K562 (cell line): ENCODE measurements around the gene RTF1. TPM values are rescaled to one million over a fixed set of nuclear protein-coding genes. Genes with fewer than 3 reads are reported as not detected.

ENCODE experiments used
- DMBX1 ChIP-seq: fragments of 250-450 bp; sonication (Bioruptor Pico); IDR thresholded peaks from 2 replicates; pipeline ENCODE4 v1.8.0; 2022; ENCODE audit warnings: inconsistent platforms, mild to moderate bottlenecking, moderate library complexity, borderline replicate concordance
- E2F1 ChIP-seq: sonication (generic); formaldehyde crosslinking; IDR thresholded peaks from 2 replicates; pipeline ENCODE4 v1.8.1; 2023; ENCODE audit warnings: mild to moderate bottlenecking, missing genetic modification reagents, moderate library complexity
- EHMT2 ChIP-seq: fragments of 450-650 bp; IDR thresholded peaks from 2 replicates; pipeline ENCODE4 v1.6.1; 2018; ENCODE audit warnings: antibody characterized with exemption
- KDM1A ChIP-seq, 2 experiments: fragments of 450-650 bp; IDR thresholded peaks; 2 replicates each; pipeline ENCODE4 v1.6.1; 2016; ENCODE audit warnings: mild to moderate bottlenecking in 2 of 2
- KDM4B ChIP-seq, 2 experiments: fragments of 450-650 bp in 1 of 2; sonication (generic) in 1 of 2; IDR thresholded peaks; 2 replicates each; pipeline ENCODE4 v1.6.1; 2016 to 2017; ENCODE audit warnings: borderline replicate concordance in 2 of 2, antibody characterized with exemption in 1 of 2, low read depth in 1 of 2, mild to moderate bottlenecking in 1 of 2
- KLF16 ChIP-seq: IDR thresholded peaks from 2 replicates; pipeline ENCODE4 v1.6.1; 2016; ENCODE audit warnings: antibody characterized with exemption
- PML ChIP-seq: IDR thresholded peaks from 2 replicates; pipeline ENCODE4 v1.6.1; 2012; ENCODE audit warnings: low read length, inconsistent platforms
- SMAD4 ChIP-seq: fragments of 250-450 bp; sonication (Bioruptor Pico); conservative IDR thresholded peaks from 2 replicates; pipeline ENCODE4 v1.8.0; 2021; ENCODE audit warnings: inconsistent platforms, mild to moderate bottlenecking, moderate library complexity
- STAG1 ChIP-seq: sonication (generic); formaldehyde crosslinking; IDR thresholded peaks from 2 replicates; pipeline ENCODE4 v1.5.0; 2020; ENCODE audit warnings: missing genetic modification reagents, borderline replicate concordance
- TBP ChIP-seq: optimal IDR thresholded peaks from 2 replicates; pipeline ENCODE3; 2011; ENCODE audit warnings: low read depth, low read length, improper control_type of control experiment
- UBTF ChIP-seq, 2 experiments: IDR thresholded peaks; 2 replicates each; pipeline ENCODE4 v1.6.1; 2012; ENCODE audit warnings: improper control_type of control experiment in 2 of 2, low read depth in 2 of 2, low read length in 2 of 2, borderline replicate concordance in 1 of 2
- ZNF57 ChIP-seq: fragments of 450-650 bp; formaldehyde crosslinking; IDR thresholded peaks from 2 replicates; pipeline ENCODE4 v1.4.0; 2020; ENCODE audit warnings: mild to moderate bottlenecking, moderate library complexity
- ZNF589 ChIP-seq: fragments of 200-800 bp; sonication (Bioruptor generic); IDR thresholded peaks from 2 replicates; pipeline ENCODE4 v1.6.1; 2016; ENCODE audit warnings: low read depth, missing genetic modification characterization, missing compliant biosample characterization
- ZNF830 ChIP-seq: fragments of 250-450 bp; sonication (Bioruptor Pico); IDR thresholded peaks from 2 replicates; pipeline ENCODE4 v1.5.0; 2021; ENCODE audit warnings: mild to moderate bottlenecking
- polyA plus RNA-seq, 8 experiments: library from polyadenylated mRNA; depleted of rRNA in 4 of 8; stranded (reverse) in 5 of 8; unstranded in 3 of 8; fragments of >200 nt; fragmentation: Nextera tagmentation in 2 of 8; fragmentation: Illumina TruSeq in 1 of 8; extraction: Ambion mirVana in 2 of 8; extraction: Trizol in 1 of 8; gene quantifications; 2 replicates each; pipeline versions ENCODE4 v1.2.1 to v1.2.3, GENCODE V29; 2011 to 2014; ENCODE audit warnings: inconsistent platforms in 1 of 8, missing spikeins in 1 of 8
- total RNA-seq, 7 experiments: library from RNA; depleted of rRNA in 6 of 7; stranded (reverse); fragments of >200 nt in 6 of 7; fragmentation: Illumina TruSeq in 2 of 7; extraction: Trizol in 2 of 7; gene quantifications; 2 replicates each; pipeline versions ENCODE4 v1.2.1 to v1.2.3, GENCODE V29; 2011 to 2021; ENCODE audit warnings: low replicate concordance in 1 of 7
- TF ChIP-seq, protein P1 (sequence below): sonication (generic); formaldehyde crosslinking; IDR thresholded peaks from 2 replicates; pipeline ENCODE4 v1.8.0; 2022; ENCODE audit warnings: mild to moderate bottlenecking, missing genetic modification reagents
- TF ChIP-seq, protein P2 (sequence below), 2 experiments: fragments of 450-650 bp; IDR thresholded peaks; 2 replicates each; pipeline ENCODE4 v1.6.1; 2018; ENCODE audit warnings: mild to moderate bottlenecking in 2 of 2, low read depth in 1 of 2; ENCODE audit not compliant: partially characterized antibody in 2 of 2

RTF1 gene
- total and polyA plus RNA-seq, 9 of the 15 experiments (the other 6 are each of a cell fraction or from before 2014, with no cell fraction given): 7.6 to 69.5 (median 31.5) TPM

DNA sequence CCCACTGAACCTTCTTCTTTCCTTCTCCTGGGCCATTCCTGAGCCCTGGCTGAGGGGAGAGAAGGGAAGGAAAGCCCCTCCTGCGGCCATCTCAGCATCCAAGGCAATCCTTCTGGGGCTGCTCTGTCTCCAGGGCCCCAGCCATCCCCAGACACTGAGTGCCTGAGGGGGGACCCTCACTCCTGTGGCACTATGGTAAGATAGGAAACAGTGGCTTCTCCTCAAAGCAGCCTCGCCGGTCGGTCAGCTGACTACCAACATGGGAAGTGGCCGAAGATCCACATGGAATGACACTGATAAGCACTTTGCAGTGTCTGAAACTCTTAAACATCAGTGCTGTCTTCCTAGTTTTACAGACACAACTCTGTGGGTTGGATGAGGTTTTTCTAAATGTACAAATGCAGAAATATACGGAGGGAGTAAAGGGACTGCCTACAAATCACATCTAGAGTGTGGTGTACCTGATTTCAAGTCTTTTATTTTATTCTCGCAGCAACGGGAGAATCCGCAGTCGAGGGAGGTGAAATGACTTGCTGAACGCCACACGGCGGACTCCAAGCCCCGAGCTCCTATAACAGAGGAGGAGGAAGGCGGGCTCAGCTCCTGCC lies 75.8 kb downstream of the RTF1 start (continued):
- TF ChIP-seq E2F1 (CRISPR knock-in tag) (no peak), PML (no peak), KDM4B (IDR thresholded peaks at IDR 0.05; ENCODE audit: borderline replicate concordance in 2 of 2, low read depth in 1 of 2) (no peak), UBTF (IDR thresholded peaks at IDR 0.05; ENCODE audit: borderline replicate concordance in 1 of 2, low read depth in 2 of 2, low read length in 2 of 2) (no peak), STAG1 (CRISPR knock-in tag) (no peak), EHMT2 (no peak), ZNF57 (CRISPR knock-in tag) (no peak), TBP (peak; percentile 31), KLF16 (no peak), ZNF830 (CRISPR knock-in tag) (no peak), KDM1A (IDR thresholded peaks at IDR 0.05) (peak; percentile 34 to 59; a peak in 2 of 4 replicates), ZNF589 (CRISPR knock-in tag) (peak; percentile 80; the same call in 1 of the 2 replicates), SMAD4 (CRISPR knock-in tag) (no peak), DMBX1 (CRISPR knock-in tag) (peak; percentile 50; the same call in 1 of the 2 replicates)
- TF ChIP-seq, protein P1, sequence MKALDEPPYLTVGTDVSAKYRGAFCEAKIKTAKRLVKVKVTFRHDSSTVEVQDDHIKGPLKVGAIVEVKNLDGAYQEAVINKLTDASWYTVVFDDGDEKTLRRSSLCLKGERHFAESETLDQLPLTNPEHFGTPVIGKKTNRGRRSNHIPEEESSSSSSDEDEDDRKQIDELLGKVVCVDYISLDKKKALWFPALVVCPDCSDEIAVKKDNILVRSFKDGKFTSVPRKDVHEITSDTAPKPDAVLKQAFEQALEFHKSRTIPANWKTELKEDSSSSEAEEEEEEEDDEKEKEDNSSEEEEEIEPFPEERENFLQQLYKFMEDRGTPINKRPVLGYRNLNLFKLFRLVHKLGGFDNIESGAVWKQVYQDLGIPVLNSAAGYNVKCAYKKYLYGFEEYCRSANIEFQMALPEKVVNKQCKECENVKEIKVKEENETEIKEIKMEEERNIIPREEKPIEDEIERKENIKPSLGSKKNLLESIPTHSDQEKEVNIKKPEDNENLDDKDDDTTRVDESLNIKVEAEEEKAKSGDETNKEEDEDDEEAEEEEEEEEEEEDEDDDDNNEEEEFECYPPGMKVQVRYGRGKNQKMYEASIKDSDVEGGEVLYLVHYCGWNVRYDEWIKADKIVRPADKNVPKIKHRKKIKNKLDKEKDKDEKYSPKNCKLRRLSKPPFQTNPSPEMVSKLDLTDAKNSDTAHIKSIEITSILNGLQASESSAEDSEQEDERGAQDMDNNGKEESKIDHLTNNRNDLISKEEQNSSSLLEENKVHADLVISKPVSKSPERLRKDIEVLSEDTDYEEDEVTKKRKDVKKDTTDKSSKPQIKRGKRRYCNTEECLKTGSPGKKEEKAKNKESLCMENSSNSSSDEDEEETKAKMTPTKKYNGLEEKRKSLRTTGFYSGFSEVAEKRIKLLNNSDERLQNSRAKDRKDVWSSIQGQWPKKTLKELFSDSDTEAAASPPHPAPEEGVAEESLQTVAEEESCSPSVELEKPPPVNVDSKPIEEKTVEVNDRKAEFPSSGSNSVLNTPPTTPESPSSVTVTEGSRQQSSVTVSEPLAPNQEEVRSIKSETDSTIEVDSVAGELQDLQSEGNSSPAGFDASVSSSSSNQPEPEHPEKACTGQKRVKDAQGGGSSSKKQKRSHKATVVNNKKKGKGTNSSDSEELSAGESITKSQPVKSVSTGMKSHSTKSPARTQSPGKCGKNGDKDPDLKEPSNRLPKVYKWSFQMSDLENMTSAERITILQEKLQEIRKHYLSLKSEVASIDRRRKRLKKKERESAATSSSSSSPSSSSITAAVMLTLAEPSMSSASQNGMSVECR: no peak; the same call in 1 of the 2 replicates
- TF ChIP-seq, protein P2, sequence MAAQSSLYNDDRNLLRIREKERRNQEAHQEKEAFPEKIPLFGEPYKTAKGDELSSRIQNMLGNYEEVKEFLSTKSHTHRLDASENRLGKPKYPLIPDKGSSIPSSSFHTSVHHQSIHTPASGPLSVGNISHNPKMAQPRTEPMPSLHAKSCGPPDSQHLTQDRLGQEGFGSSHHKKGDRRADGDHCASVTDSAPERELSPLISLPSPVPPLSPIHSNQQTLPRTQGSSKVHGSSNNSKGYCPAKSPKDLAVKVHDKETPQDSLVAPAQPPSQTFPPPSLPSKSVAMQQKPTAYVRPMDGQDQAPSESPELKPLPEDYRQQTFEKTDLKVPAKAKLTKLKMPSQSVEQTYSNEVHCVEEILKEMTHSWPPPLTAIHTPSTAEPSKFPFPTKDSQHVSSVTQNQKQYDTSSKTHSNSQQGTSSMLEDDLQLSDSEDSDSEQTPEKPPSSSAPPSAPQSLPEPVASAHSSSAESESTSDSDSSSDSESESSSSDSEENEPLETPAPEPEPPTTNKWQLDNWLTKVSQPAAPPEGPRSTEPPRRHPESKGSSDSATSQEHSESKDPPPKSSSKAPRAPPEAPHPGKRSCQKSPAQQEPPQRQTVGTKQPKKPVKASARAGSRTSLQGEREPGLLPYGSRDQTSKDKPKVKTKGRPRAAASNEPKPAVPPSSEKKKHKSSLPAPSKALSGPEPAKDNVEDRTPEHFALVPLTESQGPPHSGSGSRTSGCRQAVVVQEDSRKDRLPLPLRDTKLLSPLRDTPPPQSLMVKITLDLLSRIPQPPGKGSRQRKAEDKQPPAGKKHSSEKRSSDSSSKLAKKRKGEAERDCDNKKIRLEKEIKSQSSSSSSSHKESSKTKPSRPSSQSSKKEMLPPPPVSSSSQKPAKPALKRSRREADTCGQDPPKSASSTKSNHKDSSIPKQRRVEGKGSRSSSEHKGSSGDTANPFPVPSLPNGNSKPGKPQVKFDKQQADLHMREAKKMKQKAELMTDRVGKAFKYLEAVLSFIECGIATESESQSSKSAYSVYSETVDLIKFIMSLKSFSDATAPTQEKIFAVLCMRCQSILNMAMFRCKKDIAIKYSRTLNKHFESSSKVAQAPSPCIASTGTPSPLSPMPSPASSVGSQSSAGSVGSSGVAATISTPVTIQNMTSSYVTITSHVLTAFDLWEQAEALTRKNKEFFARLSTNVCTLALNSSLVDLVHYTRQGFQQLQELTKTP (IDR thresholded peaks at IDR 0.05; ENCODE audit: low read depth in 1 of 2, partially characterized antibody in 2 of 2): peak in 1 of 2 experiments; percentile 20
